ENCODE data around the gene ZC3HAV1.
"Not testable (repeated sequence)": the region's sequence is repeated elsewhere in the genome, so short reads cannot be mapped to it uniquely, and the experiment has no call there.

Gene ZC3HAV1

DNA sequence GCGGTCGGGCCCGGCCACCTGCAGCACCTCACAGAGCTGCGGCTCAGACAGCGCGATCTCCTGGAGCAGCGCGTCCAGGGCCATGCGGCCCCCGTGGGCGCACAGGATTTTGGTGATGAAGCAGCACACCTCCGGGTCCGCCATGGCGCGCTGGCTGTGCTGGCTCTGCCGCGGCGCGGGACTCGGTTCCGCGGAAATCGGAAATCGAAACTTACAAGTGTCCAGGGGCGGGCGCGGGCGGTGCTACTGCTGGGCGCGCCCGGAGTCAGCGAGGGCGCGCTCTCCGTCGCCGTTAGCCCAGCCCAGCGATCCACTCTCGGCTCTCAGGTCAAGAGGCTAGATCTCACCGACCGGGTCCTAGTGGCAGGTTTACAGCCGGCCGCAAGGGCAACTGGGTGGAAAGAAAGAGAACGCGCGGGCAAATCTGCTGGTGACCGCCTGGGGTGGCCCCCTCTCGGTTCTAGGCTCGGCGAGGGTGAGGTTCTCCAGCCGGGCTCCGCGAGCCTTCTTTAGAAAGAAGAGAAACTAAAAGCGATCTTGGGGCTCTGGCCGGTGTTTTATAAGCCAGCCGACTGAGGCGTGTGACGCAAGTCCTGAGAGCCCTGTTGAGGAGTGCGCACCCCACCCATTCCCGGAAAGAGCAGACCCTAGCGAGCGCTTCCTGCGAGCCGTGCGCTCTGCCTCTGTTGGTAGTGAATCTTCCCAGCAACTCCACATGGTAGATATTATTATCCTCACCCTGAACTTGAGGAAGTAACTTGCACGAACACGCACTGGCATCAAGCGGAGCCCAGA lies at the start of gene ZC3HAV1:
Gene ZC3HAV1 (minus strand): TSS at position 533 of the 795 bp plus-strand sequence. CDS start 389 bp downstream, at position 144.
- H3K27ac ChIP-seq, result peak within 1 kb of the TSS; percentile 77
- TF ChIP-seq ZFX (IDR thresholded peaks at IDR 0.05; ENCODE audit: borderline replicate concordance), result no peak

DNA sequence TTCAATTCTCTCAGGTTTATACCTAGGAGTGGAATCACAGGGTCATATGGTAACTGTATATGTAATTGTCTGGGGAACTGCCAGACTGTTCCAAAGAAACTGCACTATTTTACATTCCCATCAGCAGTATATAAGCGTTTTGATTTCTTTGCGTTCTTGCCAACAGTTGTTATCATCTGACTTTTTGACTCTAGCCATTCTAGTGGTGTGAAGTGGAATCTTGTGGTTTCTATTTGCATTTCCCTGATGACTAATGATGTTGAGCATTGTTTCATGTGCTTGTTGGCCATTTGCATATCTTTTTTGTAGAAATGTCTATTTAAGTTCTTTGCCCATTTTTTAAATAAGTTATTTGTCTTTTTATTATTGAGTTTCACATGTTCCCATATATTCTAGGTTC lies 44.3 kb upstream of the ZC3HAV1 start:
- no peak overlapping the region for H3K27ac ChIP-seq
- no peak for TF ChIP-seq ZFX (IDR thresholded peaks at IDR 0.05; ENCODE audit: borderline replicate concordance)
- TF ChIP-seq, protein P1, sequence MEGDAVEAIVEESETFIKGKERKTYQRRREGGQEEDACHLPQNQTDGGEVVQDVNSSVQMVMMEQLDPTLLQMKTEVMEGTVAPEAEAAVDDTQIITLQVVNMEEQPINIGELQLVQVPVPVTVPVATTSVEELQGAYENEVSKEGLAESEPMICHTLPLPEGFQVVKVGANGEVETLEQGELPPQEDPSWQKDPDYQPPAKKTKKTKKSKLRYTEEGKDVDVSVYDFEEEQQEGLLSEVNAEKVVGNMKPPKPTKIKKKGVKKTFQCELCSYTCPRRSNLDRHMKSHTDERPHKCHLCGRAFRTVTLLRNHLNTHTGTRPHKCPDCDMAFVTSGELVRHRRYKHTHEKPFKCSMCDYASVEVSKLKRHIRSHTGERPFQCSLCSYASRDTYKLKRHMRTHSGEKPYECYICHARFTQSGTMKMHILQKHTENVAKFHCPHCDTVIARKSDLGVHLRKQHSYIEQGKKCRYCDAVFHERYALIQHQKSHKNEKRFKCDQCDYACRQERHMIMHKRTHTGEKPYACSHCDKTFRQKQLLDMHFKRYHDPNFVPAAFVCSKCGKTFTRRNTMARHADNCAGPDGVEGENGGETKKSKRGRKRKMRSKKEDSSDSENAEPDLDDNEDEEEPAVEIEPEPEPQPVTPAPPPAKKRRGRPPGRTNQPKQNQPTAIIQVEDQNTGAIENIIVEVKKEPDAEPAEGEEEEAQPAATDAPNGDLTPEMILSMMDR (IDR thresholded peaks at IDR 0.05), result no peak

DNA sequence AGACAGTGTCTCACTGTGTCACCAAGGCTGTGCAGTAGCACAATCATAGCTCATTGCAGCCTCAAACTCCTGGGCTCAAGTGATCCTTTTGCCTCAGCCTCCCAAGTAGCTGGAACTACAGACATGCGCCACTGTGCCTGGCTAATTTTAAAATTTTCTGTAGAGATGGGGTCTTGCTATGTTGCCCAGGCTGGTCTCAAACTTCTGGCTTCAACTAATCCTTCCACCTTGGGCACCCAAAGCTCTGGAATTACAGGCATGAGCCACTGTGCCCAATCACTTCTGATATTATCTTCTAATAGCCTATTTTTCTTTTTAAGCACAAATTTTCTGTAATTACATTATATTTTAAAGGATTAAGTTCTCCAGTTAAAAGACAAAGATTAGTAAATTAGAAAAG lies 42.6 kb upstream of the ZC3HAV1 start:
- TF ChIP-seq ZFX (IDR thresholded peaks at IDR 0.05; ENCODE audit: borderline replicate concordance), result no peak
- TF ChIP-seq, protein P1 (IDR thresholded peaks at IDR 0.05), result no peak
- no peak overlapping the region for H3K27ac ChIP-seq

DNA sequence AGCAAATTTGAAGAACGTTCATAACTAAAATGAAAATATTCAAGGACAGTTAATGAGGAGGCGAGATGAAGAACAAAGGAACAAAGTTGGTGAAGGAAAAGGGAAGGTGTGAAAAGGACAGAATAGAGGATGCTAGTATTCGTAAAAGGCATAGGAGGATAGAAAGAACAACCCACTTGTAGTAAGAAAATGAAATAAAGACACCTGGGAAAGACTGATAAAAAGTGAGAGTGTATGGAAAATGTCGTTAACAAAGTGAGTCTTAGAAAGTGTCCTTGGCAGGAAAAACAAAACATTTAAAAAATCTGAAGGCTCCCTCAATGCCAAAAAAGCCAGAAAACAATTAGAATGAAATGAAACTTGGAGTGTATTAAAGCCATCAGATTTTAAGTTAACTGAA lies 29.6 kb upstream of the ZC3HAV1 start:
- no peak overlapping the region for H3K27ac ChIP-seq
- TF ChIP-seq ZFX (IDR thresholded peaks at IDR 0.05; ENCODE audit: borderline replicate concordance), result no peak
- TF ChIP-seq, protein P1 (IDR thresholded peaks at IDR 0.05), result no peak

DNA sequence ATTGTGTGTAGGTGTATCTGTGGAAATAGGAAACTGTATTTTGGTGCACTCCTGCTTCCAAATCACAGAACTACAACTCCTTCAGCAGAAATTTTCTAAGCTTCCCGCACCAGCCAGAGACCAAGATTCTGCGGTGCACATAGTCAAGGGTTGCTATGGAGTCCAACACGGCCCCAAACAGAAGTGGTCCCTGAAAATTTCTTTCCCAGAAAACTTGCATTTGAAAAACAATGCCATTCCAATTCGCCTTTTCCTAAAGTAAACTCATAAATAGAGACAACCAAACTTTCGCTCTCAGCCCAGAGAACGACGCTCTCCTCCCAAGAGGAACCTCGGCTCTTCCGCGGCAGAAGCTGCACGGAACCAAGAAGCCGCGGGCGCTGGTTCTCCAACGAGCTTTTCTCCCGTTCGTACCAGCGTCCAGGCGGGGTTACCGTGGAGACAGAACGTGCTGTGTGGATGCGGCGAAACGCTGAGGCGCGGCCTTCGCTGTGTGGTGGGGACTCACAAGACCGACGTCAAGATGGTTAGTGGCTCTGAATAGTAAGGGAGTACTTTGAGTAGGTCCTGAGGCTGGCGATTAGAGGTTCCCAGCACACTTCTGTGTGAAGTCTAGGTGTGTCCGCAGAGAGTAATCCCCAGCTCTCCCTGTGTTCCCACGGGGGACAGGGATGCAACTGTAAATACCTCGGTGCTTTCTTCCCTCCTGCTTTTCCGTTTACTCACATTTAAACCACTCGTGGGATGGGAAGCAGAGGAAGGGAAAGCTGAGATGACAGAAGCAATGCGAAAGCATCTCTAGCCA lies 24.0 kb upstream of the ZC3HAV1 start:
- H3K27ac ChIP-seq, result peak overlapping the region; percentile 44
- TF ChIP-seq, protein P1 (IDR thresholded peaks at IDR 0.05), result no peak
- TF ChIP-seq ZFX (IDR thresholded peaks at IDR 0.05; ENCODE audit: borderline replicate concordance), result no peak

DNA sequence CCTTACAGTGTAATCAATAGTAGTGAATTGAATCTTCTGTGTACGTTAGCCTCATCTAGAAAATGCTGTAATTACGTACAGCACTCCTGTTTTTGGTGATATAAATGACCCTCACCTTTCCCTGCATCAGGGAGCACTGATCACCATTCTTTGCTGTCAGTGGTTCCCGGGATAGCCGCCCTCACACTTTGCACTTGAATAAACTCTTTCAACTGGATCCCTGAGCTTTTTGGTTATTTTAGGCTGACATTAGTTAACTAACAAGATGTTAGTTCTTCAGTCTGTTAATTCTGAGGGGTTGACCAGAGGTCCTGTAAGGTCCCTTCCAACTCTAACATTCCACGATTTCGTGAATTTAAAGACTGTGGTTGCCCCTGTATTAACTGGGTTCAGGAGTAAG lies 23.4 kb upstream of the ZC3HAV1 start:
- H3K27ac ChIP-seq, result peak overlapping the region; percentile 44

DNA sequence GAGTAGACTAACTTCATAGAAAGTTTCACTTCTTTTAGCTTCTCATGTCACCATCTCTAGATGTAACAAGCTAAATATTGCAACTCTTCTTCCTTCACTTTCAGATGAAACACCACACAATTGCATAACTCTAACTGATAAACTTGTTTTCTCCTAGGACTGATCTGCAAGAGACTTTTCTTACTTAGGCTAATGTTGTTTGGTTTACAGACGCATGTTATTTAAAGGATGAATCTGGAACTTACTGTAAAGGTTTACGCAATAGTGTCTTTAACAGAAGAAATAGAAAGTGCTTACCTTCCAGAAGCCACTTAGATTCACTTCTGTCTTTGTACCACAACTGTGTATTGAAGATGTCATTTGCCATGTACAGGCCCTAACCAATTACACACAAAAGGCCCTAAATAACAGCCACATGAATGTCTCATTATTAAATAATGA lies 22.1 kb upstream of the ZC3HAV1 start:
- TF ChIP-seq, protein P1 (IDR thresholded peaks at IDR 0.05), result no peak
- no peak for TF ChIP-seq ZFX (IDR thresholded peaks at IDR 0.05; ENCODE audit: borderline replicate concordance)
- H3K27ac ChIP-seq, result no peak overlapping the region

More for the DNA sequence above, 23.4 kb upstream of the ZC3HAV1 start:
- TF ChIP-seq, protein P1 (IDR thresholded peaks at IDR 0.05), result no peak
- TF ChIP-seq ZFX (IDR thresholded peaks at IDR 0.05; ENCODE audit: borderline replicate concordance), result no peak

DNA sequence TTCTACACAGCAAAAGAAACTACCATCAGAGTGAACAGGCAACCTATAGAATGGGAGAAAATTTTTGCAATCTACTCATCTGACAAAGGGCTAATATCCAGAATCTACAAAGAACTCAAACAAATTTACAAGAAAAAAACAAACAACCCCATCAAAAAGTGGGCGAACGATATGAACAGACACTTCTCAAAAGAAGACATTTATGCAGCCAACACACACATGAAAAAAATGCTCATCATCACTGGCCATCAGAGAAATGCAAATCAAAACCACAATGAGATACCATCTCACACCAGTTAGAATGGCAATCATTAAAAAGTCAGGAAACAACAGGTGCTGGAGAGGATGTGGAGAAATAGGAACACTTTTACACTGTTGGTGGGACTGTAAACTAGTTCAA lies 20.3 kb upstream of the ZC3HAV1 start:
- not testable (repeated sequence) for H3K27ac ChIP-seq

All from 22Rv1 (cell line).